NK-92 (cell line): Measurements from ENCODE around the gene MTHFSD.

Source experiments
- DNase-seq: peaks from one replicate; lab custom pipeline; 2025; ENCODE audit not compliant: unreplicated experiment; lab: John Stamatoyannopoulos, UW

Gene MTHFSD

DNA sequence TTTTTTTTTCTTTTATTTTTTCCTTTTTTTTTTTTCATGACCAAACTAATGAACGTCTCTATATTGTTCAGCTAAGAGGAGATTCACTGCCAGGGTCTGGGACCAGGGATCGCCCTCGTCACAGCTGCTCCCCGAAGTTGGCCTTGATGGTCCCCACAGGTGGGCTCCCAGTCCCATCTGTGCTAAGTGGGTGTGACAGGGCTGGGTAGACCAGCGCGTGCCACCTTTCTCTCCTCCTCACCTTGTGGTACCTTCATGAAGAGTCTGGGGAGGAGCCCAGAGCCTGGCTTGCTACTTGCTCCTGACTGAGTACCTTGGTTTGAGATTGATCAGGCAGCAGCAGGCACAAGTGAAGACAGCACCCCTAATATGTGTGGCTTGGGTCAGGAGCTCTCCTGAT, 51.2 kb downstream of the MTHFSD start:
- DNase-seq, result no peak

DNA sequence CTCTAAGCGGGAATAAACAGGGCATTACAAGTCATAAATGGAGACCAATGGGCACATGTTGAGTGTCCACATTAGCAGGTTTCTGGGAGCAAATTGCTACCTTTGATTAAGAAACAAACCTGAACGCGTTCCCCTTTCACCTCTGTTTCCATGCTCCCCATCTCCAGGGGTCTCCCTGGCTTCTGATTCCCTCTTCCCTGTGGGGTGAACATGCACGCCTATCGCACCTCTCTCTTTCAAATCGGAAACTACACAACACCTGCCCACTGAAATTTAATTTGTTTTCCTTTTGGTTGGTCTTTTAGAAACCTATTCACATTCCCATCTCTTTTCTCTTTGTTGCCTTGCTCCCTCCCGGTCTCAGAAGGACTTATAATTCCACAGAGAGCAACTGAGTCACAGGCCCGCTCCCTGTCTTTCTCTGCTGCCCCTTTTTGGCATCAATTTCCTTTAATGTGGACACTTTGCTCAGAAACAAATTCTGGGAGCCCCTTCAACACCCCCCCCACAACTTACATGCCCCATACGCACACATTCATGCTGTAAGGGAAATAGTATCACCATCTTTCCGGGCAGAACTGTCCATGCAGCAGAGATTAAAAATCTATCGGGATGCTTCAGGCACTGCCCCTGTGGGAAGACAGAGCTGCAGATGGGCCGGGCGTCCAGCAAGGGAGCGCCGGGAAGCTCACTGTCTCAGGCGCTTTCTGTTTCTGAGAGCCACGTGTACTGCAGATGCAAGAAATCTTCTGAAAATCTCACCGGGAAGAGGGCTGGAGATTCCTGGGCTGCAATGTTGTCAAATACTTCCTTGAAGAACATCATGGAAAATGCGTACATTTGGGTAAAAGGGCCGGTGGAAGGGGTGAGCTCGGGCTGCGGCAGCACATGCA, 51.9 kb downstream of the MTHFSD start:
- DNase-seq, result no peak

DNA sequence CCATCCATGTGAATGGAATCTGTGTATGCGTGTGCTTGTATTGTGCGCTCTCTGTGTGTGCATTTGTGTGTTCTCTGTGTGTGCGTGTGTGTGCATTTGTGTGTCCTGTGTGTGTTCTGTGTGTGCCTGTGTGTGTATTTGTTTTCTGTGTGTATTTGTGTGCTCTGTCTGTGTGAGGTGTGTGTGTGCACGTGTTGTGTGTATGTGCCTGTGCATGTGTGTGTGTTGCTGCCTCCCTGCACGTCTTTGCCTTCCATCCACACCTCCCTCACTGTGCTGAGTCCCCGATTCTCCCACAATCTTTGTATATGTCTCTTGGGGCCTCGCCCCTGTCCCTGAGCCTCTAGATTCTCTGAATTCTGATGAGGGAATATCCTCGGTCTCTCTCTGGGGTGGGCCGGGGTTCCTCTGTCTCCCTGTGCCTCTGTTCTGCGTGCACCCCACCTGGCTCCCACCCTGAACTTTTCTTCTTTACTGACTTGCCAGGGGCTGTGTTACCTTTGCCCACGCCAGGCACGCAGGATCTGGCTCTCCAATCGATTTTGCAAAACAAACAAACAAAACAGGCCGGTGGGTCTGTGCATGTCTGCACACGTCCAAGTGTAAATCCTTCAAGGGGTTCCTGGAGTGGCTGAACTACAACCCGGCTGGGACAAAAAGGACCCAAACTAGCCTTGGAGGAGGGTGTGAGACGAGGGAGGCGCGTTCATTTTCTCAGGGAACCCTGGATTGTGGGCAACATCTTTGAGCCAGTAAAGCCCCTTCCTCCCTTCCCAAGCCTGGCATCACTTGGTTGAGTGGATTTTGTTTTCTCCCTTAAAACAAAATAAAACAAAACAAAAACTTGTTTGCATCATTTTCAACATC, 52.8 kb downstream of the MTHFSD start:
- no peak for DNase-seq

DNA sequence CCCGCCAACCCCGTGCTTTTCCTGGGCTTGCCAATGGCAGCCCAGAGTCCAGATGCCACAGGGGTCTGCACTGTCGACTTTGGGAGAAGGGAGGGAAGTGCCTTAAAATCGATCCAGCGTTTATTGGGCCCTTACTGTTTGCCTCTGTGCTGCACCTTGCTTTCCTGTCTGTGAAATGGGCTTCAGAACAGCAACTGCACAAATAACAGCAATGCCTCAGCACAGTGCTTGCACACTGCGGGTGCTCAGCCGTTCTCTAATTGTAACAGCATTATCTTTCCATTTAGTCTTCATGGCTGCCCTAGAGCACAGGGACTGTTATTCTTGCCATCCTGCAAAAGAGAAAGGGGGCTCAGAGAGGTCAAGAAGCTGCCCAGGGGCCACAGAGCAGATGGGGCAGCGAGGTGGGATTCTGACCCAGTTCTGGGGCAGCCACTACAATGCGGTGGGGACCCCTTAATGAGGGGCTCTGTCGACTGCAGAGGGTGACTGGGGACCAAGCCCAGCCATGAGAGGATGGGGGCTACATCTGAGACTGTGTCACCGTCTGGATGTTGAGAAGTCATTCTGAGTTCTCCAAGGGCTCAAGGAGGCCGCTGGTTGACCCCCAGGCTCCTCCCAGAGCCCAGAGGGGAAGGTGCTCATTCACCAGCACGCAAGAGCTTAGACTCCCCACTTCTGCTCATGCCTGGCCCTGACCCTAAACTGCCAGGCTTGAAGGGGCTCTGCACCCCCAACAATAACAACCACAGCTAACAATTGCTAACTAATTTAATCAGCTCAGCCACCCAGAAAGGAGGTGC, 54.1 kb downstream of the MTHFSD start:
- DNase-seq, result no peak

DNA sequence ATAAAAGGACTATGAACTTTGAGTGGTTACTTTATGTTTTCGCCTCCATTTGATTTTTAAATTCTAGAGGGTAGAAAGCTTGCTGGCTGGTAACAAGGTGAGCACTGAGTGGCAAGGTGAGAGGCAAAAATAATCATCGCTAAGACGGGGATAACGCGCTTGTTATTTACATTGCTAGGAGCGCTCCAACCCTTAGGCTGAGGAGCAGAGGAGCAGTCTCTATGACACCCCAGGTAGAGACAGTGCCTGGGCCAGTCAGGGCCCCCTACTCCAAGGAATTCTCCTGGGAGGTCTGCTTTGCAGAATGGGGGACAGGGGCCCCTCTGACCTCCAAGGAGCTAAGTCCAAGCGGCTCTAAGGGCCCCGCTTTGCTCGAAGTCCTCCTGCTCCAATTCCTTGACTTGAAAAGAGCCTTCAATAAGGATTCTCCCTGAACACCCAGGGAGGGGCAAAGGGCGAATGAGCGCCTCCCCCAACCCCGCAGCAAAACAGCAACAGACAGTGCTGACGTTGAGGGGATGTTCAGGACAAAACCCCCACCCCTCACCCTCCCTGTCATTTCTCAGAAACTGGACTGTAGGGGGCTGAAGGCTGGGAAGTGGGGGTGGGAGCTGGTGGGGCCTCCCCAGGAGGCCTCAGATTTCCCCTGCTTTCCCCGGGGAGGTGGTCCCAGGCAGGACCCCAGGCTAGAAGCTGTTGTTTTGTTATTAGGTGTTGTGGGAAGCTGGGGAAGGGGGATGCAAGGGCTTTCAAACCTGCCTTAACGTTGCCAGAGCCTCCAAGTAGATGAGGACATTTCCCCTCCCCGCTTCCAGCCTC, 54.9 kb downstream of the MTHFSD start:
- no peak for DNase-seq

DNA sequence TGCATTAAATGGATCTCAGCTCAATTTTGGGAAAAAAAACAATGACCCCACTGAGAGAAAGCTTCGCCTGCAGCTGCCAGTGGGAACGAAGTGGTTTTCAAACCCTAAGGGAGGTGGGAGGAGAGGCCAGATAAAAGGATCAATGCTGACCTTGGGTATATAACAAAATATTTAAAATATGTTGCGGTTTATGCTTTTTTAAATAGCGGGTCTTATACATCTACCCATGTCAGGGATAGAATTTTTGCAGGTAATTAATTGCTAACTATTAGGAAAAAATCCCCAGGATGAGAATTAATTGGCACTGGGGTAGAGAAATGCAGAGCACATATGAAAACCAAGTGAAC, 55.6 kb downstream of the MTHFSD start:
- DNase-seq, result no peak

DNA sequence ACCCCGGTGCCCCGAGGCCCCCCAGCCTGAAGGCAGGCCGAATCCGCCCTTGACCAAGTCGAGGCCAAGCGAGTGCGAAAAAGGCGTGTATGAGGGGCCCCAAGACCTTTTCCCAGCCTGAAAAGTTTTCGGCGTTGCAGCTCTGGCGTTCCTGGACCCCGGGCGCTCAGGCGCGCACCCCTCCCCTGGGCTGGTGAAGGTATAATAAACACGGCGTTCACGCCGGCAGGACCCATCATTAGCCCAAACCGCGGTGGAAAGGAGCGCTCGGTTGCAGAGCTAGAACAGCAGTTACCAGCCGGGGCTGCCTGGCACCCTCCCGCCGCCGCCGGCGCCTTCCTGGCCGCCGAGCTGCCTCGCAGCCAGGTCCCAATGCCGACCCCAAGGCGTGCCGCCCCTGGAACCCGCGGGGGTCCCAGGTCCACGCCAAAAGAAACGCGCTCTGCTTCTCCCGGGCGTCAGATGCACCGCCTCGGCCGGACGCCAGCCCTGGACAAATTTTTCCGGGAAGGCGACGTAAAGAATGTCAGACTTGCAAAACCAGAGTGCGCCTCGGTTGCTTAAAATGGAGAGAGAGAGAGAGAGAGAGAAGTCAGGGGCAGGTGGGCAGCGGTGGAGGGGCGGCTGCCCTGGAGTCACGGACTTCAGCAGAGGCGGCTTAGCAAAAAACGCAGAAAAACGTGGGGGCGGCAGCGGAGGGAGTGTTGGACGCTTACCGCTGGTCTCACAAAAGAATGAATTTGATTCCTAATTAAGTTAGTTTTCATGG, 56.2 kb downstream of the MTHFSD start:
- DNase-seq, result no peak

DNA sequence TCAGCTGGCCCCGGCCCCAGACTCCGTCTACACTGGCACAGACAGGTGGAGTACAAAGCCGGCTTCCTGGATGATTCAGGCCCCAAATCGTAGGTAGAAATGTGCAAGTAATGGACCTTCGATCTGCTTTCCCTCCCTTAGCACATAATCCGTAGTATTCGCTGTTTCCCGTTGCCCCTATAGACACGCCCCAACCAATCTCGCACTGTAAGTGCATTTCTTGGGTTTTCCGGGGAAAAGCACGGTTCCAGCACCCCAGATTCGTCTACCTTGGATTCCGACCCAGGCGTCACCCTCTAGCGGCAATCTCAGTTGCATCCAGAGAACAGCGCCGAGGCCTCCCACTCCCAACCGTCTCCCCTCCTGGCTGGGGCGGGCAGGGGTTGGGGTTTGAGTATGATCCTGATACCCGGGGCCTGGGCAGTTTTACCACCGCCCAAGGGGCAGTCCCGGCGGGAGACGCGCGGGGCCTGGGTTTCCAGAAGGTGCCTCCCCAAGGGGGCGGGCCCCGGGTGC, 56.8 kb downstream of the MTHFSD start:
- DNase-seq, result no peak

DNA sequence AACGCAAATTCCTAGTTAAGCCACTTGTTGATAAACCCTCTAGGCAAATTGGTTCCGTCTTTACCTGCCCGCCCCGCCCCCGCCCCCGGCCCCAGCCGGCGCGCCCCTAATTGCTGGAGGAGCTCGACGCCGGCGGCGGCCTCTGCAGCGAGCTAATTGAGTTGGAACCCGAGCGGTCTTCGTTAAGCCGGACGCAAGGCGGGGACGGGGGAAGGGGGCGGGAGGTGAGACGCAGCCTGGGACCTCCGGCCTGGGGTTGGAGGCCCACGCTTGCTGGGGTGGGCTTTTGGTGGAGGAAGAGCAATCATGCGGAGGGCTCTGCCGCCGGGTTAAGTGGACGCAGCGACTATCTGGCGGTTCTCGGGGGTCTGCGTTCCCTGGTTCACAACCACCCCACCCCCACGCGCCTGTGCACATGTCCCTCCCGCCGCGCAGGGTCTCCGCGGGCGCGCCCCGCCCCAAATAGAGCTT, 57.4 kb downstream of the MTHFSD start:
- no peak for DNase-seq

DNA sequence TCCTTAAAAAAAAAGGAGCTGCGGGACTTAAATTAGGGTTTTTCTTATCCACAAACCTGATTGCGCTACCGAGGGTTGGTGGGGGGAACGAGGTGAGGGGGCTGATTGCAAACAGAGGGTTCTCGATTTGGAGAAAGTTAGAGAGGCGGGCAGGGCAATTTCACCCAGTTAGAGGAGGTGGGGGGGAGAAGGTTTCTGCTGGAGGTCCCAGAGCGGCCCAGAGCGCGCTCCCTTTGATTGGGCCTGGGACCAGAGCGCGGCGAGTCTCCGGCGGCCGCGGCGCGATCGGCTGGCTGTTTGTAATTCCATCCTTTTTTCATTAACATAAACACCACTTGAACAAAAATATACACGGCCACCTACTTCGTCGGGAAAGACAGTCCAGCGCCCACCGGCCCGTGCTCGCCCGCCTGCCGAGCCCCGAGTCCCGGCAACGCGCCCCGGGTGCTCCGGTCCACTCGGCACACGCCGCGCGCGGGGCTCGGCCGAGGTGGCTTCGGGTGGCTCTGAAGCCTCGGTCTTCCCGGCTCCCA, 58.0 kb downstream of the MTHFSD start:
- no peak for DNase-seq

DNA sequence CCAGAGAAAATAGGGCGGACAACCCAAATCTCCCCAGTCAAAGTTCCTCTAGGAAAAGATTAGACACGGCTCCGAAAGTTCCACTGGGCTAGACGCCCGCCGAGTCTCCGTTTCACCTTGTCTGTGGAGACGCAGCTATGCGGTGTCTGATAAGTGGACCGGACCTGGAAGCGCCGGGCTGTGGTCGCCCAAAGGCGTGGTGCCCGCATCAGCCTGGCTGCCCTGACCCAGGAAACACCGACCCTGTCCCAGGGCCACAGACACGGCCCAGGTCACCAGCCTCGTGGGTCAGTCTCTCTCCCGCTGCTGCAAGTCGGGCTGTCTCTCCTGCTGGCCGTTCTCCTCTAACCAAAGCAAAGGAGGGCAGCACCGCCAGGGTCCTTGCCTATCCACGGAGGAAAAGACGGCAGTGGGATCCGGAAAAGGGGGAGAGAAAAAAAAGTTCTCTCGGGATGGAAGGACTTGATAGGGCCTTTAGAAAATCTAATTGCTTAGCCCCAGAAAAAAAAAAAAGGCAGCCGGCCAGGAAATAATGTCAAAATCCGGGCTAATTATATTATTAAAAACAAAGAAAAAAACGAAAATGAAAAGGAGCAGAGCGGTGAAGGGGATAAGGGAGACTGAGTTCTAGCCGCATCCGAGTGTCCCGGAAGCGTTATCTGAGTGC, 58.6 kb downstream of the MTHFSD start:
- DNase-seq, result no peak

DNA sequence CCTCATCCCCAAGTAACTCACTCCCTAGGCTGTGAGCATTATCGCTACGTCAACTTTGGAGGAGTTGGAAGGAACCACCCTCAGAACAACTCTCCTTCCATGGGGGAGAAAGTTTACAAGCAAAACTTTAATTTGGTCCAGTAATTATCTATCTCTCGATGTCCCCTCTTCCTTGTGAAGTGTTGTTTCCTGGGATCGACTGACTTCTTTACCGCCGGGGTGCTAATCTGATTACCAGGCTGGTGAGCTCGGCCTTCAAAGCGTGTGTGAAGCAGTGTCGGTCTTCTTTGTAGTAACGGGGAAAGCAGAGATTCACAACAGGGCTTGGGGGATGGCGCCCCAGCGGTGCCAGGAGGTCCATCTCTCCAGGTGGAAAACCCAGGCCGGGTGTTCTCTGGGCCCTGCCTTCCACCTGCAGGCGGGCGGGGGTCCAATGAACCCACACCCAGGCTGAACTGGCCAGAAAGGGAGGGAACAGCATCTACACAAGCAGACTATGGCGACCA, 59.2 kb downstream of the MTHFSD start:
- no peak for DNase-seq

DNA sequence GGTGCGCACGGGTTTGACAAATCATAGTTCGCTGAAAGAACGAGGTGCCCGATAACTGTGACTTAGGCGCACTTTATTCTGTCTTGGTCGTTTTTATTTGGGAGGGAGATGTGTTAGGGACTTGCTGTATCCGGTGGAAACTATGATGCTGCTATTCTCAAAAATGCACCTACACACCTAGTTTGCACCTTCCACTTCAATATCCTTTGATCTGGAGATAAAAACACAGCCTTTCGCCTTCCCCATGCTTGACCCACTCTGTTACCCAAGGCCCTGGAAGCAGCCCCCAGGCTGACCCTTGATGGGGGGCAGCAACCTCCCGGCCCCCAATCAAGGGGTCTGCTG, 59.7 kb downstream of the MTHFSD start:
- no peak for DNase-seq

DNA sequence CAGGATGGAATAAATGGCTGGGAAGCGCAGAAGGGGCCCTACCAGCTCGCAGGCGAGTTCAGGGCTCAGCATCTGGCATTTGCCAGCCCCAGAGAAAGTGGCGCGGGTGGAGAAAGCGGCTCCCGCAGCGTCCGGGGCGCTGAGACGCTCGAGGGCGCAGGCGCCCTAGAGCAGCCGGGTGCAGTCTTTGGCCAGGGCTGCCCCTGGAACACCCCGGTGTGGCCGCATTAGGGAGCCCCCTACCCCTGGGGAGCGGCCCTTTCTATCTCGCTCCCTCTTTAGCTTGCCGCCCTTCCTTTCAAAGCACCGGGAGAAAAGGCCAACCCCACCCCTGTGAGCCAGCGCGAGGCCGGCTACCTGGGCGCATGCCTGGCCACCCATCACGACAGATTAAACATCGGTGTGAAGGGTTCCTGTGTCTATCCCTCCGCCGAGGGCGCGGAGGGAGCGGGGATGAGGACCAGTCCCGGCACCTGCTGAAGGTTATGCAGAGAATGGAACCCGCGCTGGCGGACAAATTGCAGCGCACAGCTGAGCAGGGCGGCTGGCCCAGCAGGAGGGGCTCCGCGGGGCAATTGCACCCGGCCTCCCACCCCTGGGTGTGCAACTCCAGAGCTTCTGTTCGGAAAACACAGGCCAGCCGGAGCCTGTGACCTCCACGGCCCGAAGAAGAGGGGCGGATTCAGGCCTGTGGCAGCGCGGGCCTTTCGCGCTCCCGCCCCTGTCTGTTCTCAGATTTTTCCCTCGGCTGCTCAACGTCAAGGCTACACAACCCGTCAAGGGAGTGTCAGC, 60.3 kb downstream of the MTHFSD start:
- DNase-seq, result no peak

DNA sequence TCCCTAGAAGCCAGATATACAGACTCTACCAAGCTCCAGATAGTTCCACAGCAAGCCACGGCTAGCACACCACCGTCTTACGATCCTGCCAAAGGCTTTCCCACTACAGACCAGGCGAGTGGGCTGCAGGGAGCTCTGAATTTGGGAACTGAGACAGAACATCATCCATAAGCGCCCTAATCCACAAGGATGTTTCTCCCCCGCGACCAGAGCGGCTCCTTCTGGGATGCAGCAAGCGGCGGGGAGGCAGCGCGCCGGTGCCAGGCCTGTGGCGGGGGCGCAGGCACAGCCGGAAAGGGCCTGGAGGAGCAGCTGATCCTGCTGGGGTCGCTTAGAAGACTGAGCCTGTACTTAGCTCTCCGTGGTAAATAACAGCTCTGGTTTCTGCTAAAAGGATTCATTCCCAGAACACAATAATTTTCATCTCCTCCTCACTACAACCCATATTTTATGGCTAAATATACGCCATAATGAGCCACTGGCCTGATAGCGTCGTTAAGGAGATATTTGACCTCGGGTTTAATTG, 60.9 kb downstream of the MTHFSD start:
- no peak for DNase-seq

DNA sequence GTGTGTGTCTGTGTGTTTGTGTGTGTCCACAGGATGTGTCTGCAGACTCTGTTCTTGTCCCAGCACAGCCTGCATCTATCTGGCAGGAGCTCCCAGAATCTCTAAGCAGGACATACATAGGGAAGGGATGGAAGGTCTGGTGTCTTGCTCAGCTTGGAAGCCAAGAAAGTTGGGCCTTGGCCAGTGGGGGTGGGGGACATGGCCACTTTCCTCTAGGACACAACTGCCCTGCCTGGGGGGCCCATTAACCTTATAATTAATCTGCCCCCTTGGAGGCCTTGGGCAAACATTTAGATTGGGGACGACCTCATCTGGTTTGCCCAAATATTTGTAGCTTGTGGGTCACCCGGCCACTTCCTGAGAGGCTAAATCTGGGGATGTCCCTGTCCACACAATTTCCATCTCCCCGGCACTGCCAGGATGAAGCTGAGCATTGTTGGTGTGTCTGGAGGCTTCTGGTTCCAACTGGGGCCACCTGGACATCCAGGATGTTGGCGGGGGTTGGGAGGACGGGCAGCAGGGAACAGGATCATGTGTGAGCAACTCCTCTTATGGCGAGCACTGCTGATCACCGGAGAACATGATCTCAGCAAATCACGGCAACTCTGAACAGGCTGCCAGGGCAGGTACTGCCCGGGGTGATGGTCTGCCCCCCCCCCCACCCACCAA, 61.9 kb downstream of the MTHFSD start:
- DNase-seq, result no peak
